T-helper 1 cell treated with Interleukin-12 subunit alpha and Interleukin-12 subunit beta and Interleukin-4 antibody, amounts not matched to agents 30 μg/mL and 1 μg/mL, for 36 hours (primary cell): Measurements from ENCODE around the gene RPL28.
A peak's percentile ranks its signal among the peaks of the same experiment; 100 is the strongest.
"Not testable (repeated sequence)": the region's sequence is repeated elsewhere in the genome, so short reads cannot be mapped to it uniquely, and the experiment has no call there.

Experiments used
- H3K27ac Mint-ChIP-seq: one replicate; pipeline ENCODE4 v1.8.0; 2021; ENCODE audit warnings: mild to moderate bottlenecking, mixed read lengths
- H3K27me3 Mint-ChIP-seq: one replicate; pipeline ENCODE4 v1.8.0; 2021; ENCODE audit warnings: low read depth, mixed read lengths
- H3K36me3 Mint-ChIP-seq: one replicate; pipeline ENCODE4 v1.8.0; 2021; ENCODE audit warnings: low read depth, mixed read lengths
- H3K4me1 Mint-ChIP-seq: one replicate; pipeline ENCODE4 v1.8.0; 2021; ENCODE audit warnings: low read depth, mixed read lengths
- H3K4me3 Mint-ChIP-seq: one replicate; pipeline ENCODE4 v1.8.0; 2021; ENCODE audit warnings: mild to moderate bottlenecking, moderate library complexity, mixed read lengths
- H3K9me3 Mint-ChIP-seq: one replicate; pipeline ENCODE4 v1.8.0; 2021; ENCODE audit warnings: mixed read lengths

RPL28 gene

GRCh38 chr19:55447421-55448174, 61.9 kb downstream of the RPL28 start:
- peaks cover 50% of the 10 kb centered on the region for H3K27me3 Mint-ChIP-seq
- no peak overlapping the region for H3K27ac Mint-ChIP-seq
- no peaks in the 10 kb centered on the region for H3K36me3 Mint-ChIP-seq
- H3K9me3 Mint-ChIP-seq = no peaks in the 10 kb centered on the region
- H3K4me3 Mint-ChIP-seq = no peak overlapping the region
- peaks cover 3% of the 10 kb centered on the region for H3K4me1 Mint-ChIP-seq

GRCh38 chr19:55448175-55448490, 62.4 kb downstream of the RPL28 start:
- H3K4me1 Mint-ChIP-seq, H3K4me3 Mint-ChIP-seq, H3K36me3 Mint-ChIP-seq, H3K27ac Mint-ChIP-seq, H3K9me3 Mint-ChIP-seq: not testable (repeated sequence)
- peaks cover 50% of the 10 kb centered on the region for H3K27me3 Mint-ChIP-seq

- no peak overlapping the region for H3K4me3 Mint-ChIP-seq
- H3K9me3 Mint-ChIP-seq = no peaks in the 10 kb centered on the region
- H3K27me3 Mint-ChIP-seq = peaks cover 47% of the 10 kb centered on the region
- no peak overlapping the region for H3K27ac Mint-ChIP-seq
- peaks cover 4% of the 10 kb centered on the region for H3K4me1 Mint-ChIP-seq
- peaks cover 3% of the 10 kb centered on the region for H3K36me3 Mint-ChIP-seq
Measured at GRCh38 chr19:55449469-55449868, 63.7 kb downstream of the RPL28 start.

DNA sequence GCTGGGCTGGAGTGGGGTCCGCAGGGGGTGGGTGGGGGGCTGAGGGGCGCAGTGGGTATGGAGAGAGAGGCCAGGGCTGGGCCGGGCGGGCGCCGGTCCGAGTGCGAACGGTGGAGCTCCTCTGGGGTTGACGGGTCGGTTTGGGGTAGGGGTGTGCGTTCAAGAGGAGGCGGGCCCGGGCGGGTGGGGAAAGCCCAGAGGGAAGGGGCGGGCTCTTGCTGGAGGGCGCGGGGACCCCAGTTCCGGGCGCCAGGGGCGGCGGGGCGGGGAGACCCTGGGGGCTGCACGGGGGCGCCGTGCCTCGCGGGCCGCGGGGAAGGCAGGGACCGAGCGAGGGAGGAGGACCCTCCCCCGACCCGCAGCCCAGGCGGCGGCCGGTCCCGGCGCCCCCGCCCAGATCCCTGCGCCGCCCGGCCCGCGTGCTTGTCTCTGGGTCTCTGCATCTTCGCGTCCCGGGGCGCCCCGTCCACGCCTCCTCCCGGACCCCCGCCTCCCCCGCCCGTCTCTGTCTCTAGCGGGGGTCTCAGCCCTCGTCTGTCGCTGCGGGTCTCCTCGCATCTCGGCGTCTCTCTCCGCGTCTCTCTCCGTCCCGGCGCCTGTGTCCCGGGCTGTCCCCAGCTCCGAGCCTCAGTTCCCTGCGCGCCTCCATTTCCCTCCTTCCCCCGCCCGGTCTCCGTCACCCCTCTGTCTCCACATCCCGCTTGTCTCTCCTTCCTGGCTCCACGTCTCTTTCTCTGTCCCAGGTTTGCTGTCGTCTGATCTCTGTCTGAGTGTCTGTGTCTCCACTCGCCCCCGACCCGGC, 65.6 kb downstream of the RPL28 start:
- peak overlapping the region; percentile 15 for H3K4me3 Mint-ChIP-seq
- no peaks in the 10 kb centered on the region for H3K9me3 Mint-ChIP-seq
- H3K27me3 Mint-ChIP-seq = peaks cover 36% of the 10 kb centered on the region
- H3K4me1 Mint-ChIP-seq = peaks cover 4% of the 10 kb centered on the region
- H3K36me3 Mint-ChIP-seq = peaks cover 3% of the 10 kb centered on the region
- no peak overlapping the region for H3K27ac Mint-ChIP-seq

GRCh38 chr19:55451965-55452748, 66.4 kb downstream of the RPL28 start:
- H3K4me3 Mint-ChIP-seq = no peak overlapping the region
- no peak overlapping the region for H3K27ac Mint-ChIP-seq
- H3K9me3 Mint-ChIP-seq = no peaks in the 10 kb centered on the region
- H3K4me1 Mint-ChIP-seq = peaks cover 4% of the 10 kb centered on the region
- peaks cover 3% of the 10 kb centered on the region for H3K36me3 Mint-ChIP-seq
- peaks cover 36% of the 10 kb centered on the region for H3K27me3 Mint-ChIP-seq
